ENCODE data around the gene IRX6.

IRX6 gene

DNA sequence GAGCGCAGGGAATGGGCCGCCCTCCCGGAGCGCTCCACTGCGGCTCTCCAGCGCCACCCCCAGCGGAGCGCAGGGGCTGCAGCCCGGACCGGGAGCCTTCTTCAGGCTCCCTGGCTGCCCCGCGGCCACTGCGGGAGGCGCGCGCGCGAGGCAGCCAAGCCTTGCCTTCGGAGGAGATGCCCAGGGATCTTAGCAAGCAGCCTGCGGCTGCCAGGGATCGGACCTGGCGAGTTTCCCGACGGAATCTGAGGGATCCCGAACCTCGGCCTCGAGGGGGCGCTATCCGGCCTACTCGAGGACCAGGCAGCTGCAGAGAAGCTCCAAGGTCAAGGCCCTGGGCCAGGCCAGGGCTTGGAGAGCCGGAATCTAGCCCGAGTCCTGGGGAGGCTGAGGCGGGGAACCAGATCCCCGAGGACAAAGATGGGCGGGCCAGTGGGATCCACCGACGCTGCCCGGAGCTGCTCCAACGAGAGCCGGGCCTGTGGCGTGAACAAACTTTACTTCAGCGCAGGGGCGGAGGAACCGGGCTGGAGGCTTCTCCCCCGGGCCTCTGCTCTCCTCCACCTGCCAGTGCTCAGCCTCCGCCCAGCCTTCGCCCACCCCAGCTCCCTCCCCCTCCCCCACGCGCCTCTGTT lies at the start of gene IRX6:
TSS of gene IRX6 (plus strand) at position 567 of the 635 bp plus-strand sequence. CDS start 889 bp downstream, outside the sequence.
- DNase-seq: peak in 1 of 2 donors; percentile 4

DNA sequence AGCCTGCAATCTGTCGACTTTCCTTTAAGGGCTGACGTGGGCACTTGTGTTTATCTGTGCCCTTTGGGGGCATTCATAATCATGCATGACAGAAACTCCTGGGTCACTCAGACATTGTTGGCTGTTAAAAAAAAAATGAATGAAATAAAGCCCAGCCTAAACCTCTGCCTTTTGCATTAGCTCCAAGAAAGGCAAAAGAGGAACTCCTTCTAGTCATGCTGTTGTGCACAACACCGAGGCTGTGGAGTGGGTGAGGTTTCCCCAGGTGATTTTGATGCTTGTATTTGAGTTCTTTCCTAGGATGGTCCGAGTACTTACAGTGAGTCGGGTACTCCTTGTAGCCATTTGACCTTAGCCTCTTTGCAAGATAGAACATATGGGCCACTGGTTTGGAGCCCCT lies 49.6 kb upstream of the IRX6 start:
- DNase-seq: no peak

DNA sequence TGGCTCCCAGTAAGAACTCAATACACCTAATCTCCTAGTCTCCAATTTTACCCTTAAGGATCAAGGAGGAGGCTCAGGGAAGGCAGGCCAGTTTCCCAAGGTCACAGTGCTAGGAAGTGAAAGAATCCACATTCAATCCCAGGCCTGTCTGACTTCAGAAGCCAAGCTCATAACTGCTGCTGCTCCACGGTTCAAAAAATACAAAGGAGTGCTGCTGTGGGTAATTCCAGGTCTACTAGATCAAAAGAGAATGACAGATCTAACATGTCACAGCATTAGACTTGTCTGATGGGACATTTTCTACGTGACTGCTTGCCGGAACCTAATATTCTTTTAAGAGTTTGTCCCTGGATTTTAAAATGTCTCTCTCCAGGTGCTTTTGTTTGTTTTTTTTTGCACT lies 48.8 kb upstream of the IRX6 start:
- DNase-seq: no peak

DNA sequence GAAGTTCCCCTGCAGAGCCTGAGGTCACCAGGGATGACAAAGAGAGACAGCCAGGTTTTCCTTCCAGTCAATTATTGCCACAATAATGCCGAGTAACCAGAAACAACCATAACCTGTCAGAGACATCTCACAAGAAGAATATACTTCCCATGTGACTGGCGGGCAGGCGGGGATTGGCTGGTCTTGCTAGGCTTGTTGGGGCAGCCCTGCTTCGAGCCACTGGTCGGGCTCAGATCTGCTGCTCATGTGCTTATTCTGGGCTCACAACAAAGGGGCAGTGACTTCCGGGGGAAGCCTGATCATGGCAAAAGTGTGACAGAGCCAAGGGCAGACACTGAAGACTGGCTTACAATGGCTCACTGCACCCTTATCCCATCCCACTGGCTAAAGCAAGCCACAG lies 48.1 kb upstream of the IRX6 start:
- DNase-seq: no peak

DNA sequence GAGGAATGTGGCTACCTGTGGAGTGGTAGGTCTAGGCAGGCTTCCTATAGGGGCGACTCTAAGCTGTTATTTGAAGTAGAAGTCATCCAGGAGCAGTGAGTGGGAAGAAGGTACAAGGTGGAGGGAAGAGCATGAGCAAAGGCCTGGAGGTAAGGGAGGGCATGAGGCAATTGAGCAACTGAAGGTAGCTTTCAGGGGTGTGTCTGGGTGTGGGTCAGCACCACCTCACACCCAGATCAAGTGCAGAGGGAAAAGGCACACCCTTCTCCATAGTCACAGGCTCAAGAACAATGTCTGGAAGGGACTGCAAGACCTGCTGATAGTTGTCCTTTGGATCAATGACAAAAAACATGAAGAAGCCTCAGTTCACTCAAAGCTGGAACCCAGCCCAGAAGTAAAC lies 46.5 kb upstream of the IRX6 start:
- no peak for DNase-seq

DNA sequence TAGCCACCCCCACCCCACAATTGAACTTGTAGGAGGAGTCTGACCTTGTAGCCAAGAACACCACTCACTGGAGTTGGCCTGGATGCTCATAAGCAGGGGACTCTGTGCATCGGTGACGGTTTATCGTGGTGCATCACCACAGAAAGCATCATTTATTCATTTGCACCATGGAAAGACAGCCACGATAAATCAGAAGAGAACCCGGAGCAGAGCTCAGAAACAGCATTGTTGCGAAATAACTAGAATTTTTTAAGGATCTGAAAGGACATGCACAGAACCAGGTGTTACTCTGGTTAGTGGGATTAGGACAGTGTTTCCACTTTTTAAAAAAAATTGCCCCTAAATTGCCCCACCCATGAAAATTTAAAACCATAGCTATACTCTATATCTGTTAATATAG lies 44.4 kb upstream of the IRX6 start:
- no peak for DNase-seq

DNA sequence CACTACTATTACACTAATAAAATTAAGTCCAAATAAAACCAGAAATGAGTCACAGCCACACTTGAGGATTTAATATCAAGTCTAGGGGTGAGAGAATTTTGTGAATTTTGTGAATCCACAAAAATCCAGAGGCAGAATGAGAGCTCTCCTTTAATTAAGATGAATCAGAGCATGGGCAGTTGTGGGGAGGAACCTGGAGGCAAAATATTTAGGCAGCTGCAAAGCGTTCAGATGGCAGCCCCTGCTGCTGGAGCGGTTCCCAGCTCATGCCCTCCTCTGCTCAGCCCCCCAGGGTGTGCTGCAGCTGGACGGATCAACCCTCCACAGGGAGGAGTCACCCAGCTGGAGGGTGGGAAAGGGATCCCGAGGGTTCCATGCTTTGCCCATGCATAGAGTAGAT lies 43.4 kb upstream of the IRX6 start:
- DNase-seq: no peak

DNA sequence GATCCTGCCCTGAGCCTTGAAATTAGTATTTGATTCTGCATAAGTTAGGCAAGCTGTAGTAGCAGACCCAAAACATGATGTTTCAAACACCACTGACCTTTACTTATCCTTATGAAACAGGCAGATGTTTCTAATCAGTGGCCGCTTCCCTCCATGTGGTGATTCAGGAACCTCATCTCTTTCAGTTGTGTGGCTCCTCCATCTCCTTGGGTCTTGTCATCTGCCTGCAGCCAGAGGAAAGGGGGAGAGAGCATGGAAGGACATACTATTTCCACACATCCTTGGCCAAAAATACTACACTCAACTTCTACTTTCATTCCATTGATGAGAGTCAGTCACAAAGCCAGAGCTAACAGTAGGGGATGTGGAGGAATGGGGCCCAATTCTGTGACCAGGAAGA lies 41.6 kb upstream of the IRX6 start:
- no peak for DNase-seq

DNA sequence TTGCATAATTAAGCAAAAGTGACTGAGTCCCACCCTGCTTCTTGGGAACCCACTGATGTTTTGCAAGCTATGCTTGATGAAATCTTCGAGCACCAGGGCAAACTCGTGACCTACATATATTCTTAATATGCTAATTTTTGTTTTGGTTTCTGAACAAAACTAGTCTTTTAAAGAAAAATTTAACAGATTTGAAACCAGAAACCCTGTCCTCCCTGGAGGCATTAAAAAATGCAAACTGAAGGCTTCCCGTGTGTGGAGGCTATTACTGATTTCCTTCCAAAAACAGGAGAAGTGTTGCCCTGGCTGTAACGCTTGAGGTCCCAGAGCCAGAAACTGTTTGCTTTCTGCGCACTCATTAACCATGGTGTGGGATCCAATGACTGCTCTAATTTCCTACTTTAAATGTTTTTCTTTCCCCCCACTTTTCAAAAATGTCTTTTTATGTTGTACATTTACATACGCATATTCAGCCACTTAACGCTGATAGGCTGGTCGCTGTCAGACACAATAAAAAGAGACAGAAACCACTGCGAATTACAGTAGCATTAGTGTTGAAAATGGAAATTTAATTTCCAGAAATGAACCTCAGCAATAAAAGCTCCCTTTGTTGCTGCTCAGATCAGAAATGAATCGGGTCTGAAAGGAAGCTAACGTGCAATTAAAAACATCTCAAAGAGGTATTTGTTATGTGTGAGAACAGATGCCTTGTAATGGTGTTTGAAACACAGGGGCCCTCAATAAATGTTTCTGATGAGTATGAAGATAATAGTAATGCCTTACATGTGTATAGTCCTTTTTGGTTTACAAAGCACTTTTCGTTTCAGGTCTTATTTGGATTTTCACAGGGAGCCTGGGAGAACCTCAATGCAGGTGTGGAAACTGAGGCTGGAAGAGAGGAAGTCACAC lies 39.9 kb upstream of the IRX6 start:
- DNase-seq: no peak

DNA sequence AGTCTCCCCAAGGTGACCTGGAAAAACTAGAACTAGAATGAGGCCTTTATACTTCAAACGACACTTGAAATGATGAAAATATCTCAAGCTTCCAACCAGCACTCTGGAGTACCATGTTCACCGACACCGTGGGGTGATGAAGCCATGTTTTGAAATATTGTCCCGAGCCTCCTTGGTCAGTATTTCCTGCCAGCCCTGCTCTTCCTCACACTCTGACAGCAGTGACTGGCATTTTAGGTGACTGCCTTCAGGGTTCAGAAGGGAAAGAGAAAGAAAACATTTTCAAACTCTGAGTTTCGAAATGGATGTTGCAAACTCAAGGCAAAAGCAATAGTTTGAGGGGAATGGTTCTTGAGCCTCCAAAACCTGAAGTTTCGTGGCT lies 39.3 kb upstream of the IRX6 start:
- no peak for DNase-seq

DNA sequence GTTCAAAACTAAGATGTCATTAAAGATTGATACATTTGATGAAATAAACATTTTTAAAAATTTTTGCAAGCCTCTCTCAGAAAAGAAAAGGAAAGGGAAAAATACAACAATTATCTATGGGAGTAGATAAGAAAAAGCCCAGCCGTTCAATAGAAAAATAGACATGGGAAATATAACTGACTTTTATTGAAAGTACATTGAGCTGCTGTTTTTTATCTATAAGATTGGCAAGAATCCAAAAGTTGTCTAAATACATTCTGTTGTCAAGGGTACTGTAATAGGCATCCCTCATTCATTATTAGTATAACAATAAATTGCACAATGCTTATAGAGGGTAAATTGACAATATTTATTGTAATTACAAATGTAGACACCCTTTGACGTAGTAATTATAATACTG lies 38.4 kb upstream of the IRX6 start:
- no peak for DNase-seq

DNA sequence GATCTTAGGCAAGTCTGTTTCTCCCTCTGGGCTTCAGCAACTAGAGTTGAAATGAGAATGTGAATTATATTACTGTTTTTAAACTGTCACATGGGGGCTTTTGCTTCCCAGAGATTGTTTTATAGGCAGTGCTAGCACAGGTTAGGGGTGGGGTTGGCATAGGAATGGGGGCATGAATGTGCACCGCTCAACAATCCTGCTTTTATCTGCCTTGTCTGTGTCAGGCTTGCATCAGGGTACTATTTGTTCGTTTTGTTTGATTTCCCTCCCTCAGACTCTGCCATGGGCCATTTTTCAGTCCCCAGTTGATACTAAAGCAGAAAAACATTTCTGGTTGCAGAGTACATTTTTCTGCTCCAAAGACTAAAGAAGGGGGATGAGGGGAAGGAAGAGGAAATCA lies 34.6 kb upstream of the IRX6 start:
- no peak for DNase-seq

DNA sequence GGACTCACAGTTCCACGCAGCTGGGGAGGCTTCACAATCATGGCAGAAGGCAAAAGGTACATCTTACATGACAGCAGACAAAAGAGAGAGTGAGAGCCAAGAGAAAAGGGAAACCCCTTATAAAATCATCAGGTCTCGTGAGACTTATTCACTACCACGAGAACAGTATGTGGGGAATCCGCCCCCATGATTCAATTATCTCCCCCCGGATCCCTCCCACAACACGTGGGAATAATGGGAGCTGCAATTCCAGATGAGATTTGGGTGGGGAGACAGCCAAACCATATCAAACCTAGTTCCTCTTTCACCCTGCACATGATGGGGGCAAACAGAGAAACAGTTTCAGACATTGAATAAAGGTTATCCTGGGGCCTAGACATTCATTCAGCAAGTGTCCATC lies 32.2 kb upstream of the IRX6 start:
- no peak for DNase-seq

DNA sequence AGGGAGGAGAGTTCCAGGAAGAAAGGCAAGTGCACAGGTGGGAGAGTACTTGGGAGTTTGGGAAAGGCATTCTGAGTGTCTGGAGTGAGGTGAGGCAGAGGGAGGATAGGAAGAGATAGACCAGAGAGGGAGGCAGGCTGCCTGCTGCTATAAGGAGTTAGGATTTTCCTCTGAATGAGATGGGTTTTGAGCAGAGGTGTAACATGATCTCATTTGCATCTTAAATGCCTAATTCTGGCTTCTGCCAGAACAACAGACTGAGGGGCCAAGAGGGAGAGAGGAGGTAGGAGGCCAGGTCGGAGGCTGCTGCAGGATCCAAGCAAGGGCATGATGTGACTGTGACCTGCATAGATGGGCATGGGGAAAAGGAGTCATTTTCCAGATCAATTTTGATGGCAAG lies 31.5 kb upstream of the IRX6 start:
- DNase-seq: no peak

DNA sequence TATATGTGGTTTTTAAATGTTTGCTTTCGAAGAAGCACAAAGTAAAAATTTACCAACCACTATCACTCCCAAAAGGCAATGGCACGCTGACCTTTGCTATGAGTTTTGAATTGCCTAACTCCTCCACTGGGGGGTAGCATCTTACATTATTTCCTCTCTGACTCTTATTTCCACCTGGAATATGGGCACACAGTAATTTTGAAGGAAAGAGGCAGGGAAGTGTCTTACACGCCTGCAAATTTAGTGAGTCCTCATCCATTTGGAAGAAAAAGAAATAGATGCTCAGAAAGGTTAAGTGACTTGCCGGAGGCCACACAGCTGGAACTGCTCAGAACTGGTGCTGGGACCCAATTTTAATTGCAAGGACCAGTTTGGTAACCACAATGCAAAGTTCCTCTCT lies 29.9 kb upstream of the IRX6 start:
- no peak for DNase-seq

DNA sequence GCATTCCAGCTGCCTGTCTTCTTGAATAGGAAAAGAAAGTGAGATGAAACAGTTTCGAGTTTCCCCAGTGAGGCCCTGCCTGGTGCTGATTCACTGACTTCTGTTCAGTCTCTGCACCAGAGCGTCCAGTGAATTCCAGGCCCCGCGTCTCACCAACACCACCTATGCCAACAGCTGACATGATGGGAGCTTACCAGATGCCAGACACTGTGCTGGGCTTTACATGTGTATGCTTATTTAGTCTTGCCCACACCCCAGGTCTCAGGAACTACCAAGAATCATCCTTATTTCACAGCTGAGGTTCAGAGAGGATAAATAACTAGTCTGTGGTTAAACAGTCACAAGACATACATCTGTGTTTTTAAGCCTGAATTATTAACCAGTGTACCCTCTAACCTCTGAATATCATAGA lies 29.1 kb upstream of the IRX6 start:
- no peak for DNase-seq

DNA sequence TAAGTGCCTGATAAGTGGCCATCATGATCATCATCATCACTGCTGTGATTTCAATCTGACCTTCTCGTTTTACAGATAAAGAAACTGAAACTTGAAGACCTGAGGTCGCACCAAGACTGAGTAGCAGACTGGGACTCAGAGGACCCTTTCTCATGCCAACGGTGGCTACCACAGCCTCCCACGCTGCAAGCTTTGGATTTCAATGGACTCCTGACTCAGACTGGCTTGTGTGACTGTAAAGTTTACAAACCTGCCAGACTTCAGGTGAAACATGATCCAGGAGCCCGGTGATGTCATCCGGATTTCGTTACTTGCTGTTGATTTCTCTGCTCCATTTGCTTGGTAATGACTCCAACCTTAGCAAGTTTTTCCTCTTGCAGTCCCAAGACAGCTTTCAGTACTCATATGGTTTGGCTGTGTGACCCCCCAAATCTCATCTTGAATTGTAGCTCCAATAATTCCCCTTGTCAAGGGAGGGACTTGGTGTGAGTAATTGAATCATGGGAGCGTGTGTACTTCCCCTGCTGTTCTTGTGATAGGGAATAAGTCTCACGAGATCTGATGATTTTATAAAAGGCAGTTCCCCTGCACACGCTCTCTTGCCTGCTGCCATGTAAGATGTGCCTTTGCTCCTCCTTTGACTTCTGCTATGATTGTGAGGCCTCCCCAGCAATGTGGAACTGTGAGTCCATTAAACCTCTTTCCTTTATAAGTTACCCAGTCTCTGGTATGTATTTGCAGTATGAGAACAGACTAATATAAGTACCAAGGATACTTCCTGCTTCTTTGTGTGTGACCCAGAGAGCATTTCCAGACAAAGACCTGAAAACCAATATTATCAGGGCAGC lies 26.7 kb upstream of the IRX6 start:
- no peak for DNase-seq

DNA sequence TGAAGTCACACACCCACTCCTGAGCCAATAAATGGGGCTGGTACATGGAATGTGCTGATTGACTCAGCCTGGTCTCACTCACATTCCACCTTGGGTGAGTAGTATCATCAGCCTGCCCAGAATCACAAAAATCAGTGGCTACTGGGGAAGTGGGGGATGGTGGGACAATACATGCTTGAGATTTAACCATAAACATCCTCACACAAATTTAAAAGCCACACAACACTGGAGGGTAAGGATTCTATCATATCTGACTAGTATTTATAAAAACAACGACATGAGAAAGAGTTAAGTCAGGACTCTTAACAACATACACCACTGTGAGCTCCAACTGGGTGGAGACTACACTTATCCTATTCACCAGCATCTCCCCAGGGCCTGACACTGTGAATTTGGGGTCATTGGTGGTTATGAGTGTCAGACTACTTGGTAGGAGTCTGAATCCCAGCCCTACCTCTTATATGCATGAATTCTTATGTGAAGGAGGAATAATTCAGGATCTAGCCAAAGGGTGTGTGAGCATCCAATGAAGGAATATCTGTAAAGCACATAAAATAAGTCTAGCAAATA lies 26.0 kb upstream of the IRX6 start:
- DNase-seq: no peak

DNA sequence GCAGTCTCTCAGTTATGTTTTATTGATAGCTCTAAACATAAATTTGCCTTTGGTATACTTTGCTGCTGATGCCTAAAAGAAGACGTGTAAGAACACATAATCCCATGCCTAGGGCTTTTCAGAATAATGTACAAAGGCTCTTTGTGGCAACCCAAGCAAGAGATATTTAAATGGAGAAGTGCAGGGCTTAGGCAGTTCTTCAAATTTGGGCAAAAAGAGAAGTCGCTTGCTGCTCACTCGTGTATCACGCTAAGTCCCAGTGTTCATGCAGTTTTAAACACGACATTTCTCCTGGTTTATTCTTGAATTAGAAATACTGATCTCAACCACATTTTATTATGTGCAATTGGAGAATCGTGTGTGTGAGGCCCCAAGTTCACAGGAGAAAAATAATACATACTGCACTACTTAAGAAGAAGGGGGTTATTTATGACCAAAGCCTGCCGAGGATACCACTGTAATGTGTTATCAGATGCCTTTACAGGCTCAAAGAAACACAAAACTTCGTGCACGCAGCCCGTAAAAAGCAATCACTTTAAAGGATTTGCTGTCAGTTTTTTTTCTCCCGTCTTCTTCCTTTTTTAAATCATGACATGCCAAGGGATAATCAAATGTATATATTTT lies 22.5 kb upstream of the IRX6 start:
- peak in 1 of 2 donors; percentile 6 for DNase-seq

DNA sequence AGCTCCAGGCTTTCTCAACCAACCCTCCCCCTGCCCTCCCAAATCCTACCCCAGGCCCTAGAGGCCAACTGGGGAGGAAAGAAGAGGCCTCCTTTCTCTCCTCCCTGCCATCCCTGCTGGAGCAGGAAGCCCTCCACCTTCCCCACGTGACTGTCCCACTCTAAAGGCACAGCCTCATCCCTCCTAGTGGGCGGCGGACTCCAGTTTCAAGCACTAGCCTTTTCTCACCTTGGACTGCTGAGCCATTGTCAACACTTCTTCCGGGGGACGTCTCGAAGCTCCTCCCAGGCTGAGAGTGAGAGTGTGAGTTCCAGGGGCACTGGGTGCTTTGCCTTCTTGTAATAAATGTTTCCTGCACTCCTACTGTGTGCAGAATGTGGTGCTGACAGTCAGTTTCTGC lies 21.4 kb upstream of the IRX6 start:
- DNase-seq: no peak

DNA sequence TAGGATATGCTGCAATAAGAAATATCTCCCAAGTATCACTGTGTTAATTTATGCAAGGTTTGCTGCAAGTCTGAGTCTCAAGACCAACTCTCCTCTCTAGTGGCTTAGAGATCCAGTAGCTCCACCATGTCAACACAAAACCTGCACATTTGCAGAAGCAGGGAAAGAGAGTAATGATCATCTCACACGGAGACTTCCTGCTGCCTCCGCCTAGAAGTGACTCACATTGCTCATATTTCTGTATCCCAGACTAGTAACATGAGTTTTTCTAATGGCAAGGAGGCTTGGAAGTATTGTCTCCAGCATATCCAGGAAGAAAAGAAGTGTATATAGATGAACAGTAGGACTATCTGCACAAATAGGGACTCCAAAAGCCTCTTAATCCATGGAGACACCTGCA lies 15.0 kb upstream of the IRX6 start:
- no peak for DNase-seq

DNA sequence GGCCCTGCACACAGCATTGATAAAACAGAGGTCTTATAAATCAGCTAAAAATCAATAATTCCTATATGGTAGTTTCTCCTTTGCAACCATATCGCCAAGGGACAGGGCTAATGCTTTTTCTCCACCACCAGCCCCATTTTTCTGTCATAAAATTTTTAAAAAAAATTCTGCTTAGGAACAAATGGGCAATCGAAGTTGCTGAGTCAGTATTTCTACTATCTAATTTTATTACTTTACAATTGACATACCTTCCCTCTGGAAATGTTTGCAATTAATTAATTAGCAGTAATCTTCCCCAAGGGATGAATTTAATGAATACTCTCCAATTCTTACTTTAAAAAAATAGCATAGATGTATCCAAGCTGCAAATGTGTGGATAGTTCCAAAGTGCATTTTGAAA lies 1.7 kb upstream of the IRX6 start:
- no peak for DNase-seq
